Heart left ventricle (tissue), 13 donors: Measurements from ENCODE around the gene ZFAND3.

Experiments
- POLR2A ChIP-seq, 2 donors: fragments of 450-650 bp; IDR thresholded peaks; one replicate each; pipeline ENCODE4 v1.6.1; 2017; ENCODE audit warnings: antibody characterized with exemption in 2 of 2, mild to moderate bottlenecking in 2 of 2, moderate library complexity in 2 of 2
- TF ChIP-seq, protein P1 (sequence below), 12 donors: fragments of 200-600 bp; sonication (generic) in 4 of 12; IDR thresholded peaks; one replicate each; pipeline versions ENCODE4 v1.5.0 to v1.8.0; 2018 to 2022; ENCODE audit warnings: antibody characterized with exemption in 12 of 12, mild to moderate bottlenecking in 5 of 12
- donor health status: ischemic (EF 13 %, LVEDD 7.1; RV severe dilation, severe dysfunction).
- donor health status: DM: no; HTN: yes; CAD: no.
- donor health status: DM: no; HTN: no; CAD: no.
- donor health status: ischemic (EF 25% LVEDD 6.9; RV normal size, moderate dysfunction).
- donor health status: ischemic (EF 25% LVEDD 5.7; RV mildly dilated, moderate dysfunction).
- donor health status: ischemic (EF 35%, LVEDD 5.7; RV mildly dilated, moderate dysfunction).
- donor health status: nonischemic (EF 11% LVEDD 7.7; RV severe dilation, severe dysfunction).
- donor health status: DM: yes; HTN: yes; CAD: no.
- donor health status: PGD.
- donor health status: ischemic (EF 29% LVEDD 5.4; RV normal size, mild dysfunction).
- donor health status: nonischemic (EF 23%, LVEDD 6.1; RV moderate dilation, normal function).

DNA sequence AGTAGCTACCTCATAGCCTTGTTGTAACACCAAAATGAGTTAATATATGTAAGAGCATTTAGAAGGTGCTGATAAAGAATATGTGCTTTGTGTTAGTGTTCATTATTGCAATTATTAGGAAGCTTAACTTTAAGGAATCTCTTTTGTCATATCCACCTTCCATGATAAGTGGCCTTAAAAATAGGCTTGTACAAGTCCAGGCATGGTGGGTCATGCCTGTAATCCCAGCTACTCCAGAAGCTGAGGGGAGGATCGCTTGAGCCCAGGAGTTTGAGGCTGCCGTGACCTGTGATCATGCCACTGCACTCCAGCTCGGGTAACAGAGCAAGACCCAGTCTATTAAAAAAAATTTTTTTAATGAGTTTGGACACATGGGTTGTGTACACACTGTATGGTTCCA is 285.5 kb downstream of the ZFAND3 start:
- TF ChIP-seq, protein P1, sequence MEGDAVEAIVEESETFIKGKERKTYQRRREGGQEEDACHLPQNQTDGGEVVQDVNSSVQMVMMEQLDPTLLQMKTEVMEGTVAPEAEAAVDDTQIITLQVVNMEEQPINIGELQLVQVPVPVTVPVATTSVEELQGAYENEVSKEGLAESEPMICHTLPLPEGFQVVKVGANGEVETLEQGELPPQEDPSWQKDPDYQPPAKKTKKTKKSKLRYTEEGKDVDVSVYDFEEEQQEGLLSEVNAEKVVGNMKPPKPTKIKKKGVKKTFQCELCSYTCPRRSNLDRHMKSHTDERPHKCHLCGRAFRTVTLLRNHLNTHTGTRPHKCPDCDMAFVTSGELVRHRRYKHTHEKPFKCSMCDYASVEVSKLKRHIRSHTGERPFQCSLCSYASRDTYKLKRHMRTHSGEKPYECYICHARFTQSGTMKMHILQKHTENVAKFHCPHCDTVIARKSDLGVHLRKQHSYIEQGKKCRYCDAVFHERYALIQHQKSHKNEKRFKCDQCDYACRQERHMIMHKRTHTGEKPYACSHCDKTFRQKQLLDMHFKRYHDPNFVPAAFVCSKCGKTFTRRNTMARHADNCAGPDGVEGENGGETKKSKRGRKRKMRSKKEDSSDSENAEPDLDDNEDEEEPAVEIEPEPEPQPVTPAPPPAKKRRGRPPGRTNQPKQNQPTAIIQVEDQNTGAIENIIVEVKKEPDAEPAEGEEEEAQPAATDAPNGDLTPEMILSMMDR (IDR thresholded peaks at IDR 0.05), result no peak
- TF ChIP-seq POLR2A (IDR thresholded peaks at IDR 0.05), result no peak
